Activated naive CD4-positive, alpha-beta T cell treated with anti-CD3 and anti-CD28 coated beads, Interleukin-2, amount 10 ng/mL, durations not matched to agents 7 days and 5 days (primary cell): ENCODE results near the gene MAP3K21.

Source experiments
- CTCF ChIA-PET: fragments of 350-600 bp; sonication (Branson Sonifier 250); formaldehyde crosslinking; loops from one replicate; lab custom pipeline; 2021; ENCODE audit warnings: antibody characterized with exemption; lab: Charles Lee
- DNase-seq: peaks from one replicate; pipeline ENCODE4 v3.0.0-alpha.2; 2020
- H3K27ac Mint-ChIP-seq: one replicate; pipeline ENCODE4 v1.8.0; 2021; ENCODE audit warnings: mild to moderate bottlenecking, moderate library complexity, mixed read lengths
- H3K27me3 Mint-ChIP-seq: one replicate; pipeline ENCODE4 v1.8.0; 2021; ENCODE audit warnings: mild to moderate bottlenecking, mixed read lengths
- H3K36me3 Mint-ChIP-seq: one replicate; pipeline ENCODE4 v1.8.0; 2021; ENCODE audit warnings: mixed read lengths
- H3K4me1 Mint-ChIP-seq: one replicate; pipeline ENCODE4 v1.8.0; 2021; ENCODE audit warnings: mixed read lengths
- H3K4me3 Mint-ChIP-seq: one replicate; pipeline ENCODE4 v1.8.0; 2021; ENCODE audit warnings: mild to moderate bottlenecking, moderate library complexity, mixed read lengths
- H3K9me3 Mint-ChIP-seq: one replicate; pipeline ENCODE4 v1.8.0; 2021; ENCODE audit warnings: mixed read lengths

The MAP3K21 gene

GRCh38 chr1:233304489-233305102 lies 22.9 kb upstream of the MAP3K21 start:
- Mint-ChIP-seq H3K4me3 (no peak overlapping the region), H3K27ac (no peak overlapping the region), H3K9me3 (no peaks in the 10 kb centered on the region), H3K27me3 (peaks cover 16% of the 10 kb centered on the region), H3K4me1 (no peaks in the 10 kb centered on the region), H3K36me3 (no peaks in the 10 kb centered on the region)
- no peak for DNase-seq
- CTCF ChIA-PET = interaction anchor here (0.7 to 3.0 kb wide), 14 partner anchors 10 to 810 kb away, joined by 3 to 13 read pairs (median 5); no protein-coding TSS in a partner anchor

GRCh38 chr1:233313434-233314155 lies 13.9 kb upstream of the MAP3K21 start:
- Mint-ChIP-seq H3K4me1 (no peaks in the 10 kb centered on the region), H3K9me3 (no peaks in the 10 kb centered on the region), H3K27ac (no peak overlapping the region), H3K27me3 (peaks cover 22% of the 10 kb centered on the region), H3K36me3 (no peaks in the 10 kb centered on the region), H3K4me3 (no peak overlapping the region)
- no peak for DNase-seq
- CTCF ChIA-PET = no interaction called here

- DNase-seq = no peak
- Mint-ChIP-seq H3K4me3 (no peak overlapping the region), H3K27ac (no peak overlapping the region), H3K9me3 (no peaks in the 10 kb centered on the region), H3K27me3 (peaks cover 27% of the 10 kb centered on the region), H3K4me1 (no peaks in the 10 kb centered on the region), H3K36me3 (no peaks in the 10 kb centered on the region)
- CTCF ChIA-PET = interaction anchor here (1.3 to 1.8 kb wide), 2 partner anchors 11 to 12 kb away, joined by 5 to 8 read pairs; no protein-coding TSS in a partner anchor
Measured at GRCh38 chr1:233315718-233316301, 11.7 kb upstream of the MAP3K21 start.

GRCh38 chr1:233316473-233316872 lies 11.1 kb upstream of the MAP3K21 start:
- DNase-seq = no peak
- H3K9me3 Mint-ChIP-seq = no peaks in the 10 kb centered on the region
- H3K36me3 Mint-ChIP-seq = no peaks in the 10 kb centered on the region
- H3K4me1 Mint-ChIP-seq = no peaks in the 10 kb centered on the region
- H3K27me3 Mint-ChIP-seq = peaks cover 27% of the 10 kb centered on the region
- H3K4me3 Mint-ChIP-seq = no peak overlapping the region
- H3K27ac Mint-ChIP-seq = no peak overlapping the region
- CTCF ChIA-PET = interaction anchor here (1.3 to 1.8 kb wide), 2 partner anchors 11 to 13 kb away, joined by 5 to 8 read pairs; no protein-coding TSS in a partner anchor

- Mint-ChIP-seq H3K4me3 (no peak overlapping the region), H3K4me1 (no peaks in the 10 kb centered on the region), H3K36me3 (no peaks in the 10 kb centered on the region), H3K9me3 (no peaks in the 10 kb centered on the region), H3K27ac (no peak overlapping the region), H3K27me3 (peaks cover 27% of the 10 kb centered on the region)
- DNase-seq = no peak
- CTCF ChIA-PET = interaction anchor here (1.3 to 1.8 kb wide), 2 partner anchors 9 to 13 kb away, joined by 3 to 8 read pairs; no protein-coding TSS in a partner anchor
Measured at GRCh38 chr1:233319272-233319671, 8.3 kb upstream of the MAP3K21 start.

GRCh38 chr1:233320023-233320422 lies 7.5 kb upstream of the MAP3K21 start:
- no peak overlapping the region for H3K4me3 Mint-ChIP-seq
- CTCF ChIA-PET = interaction anchor here (1.3 kb wide), 1 partner anchor 10 kb away, joined by 3 read pairs; no protein-coding TSS in a partner anchor
- DNase-seq = no peak
- H3K27ac Mint-ChIP-seq = no peak overlapping the region
- H3K36me3 Mint-ChIP-seq = no peaks in the 10 kb centered on the region
- H3K9me3 Mint-ChIP-seq = no peaks in the 10 kb centered on the region
- no peaks in the 10 kb centered on the region for H3K4me1 Mint-ChIP-seq
- peaks cover 28% of the 10 kb centered on the region for H3K27me3 Mint-ChIP-seq

GRCh38 chr1:233323718-233324117 lies 3.8 kb upstream of the MAP3K21 start:
- no peaks in the 10 kb centered on the region for H3K9me3 Mint-ChIP-seq
- H3K4me1 Mint-ChIP-seq = peaks cover 5% of the 10 kb centered on the region
- no peak overlapping the region for H3K4me3 Mint-ChIP-seq
- no peak for DNase-seq
- H3K27me3 Mint-ChIP-seq = peaks cover 37% of the 10 kb centered on the region
- no peak overlapping the region for H3K27ac Mint-ChIP-seq
- H3K36me3 Mint-ChIP-seq = no peaks in the 10 kb centered on the region
- CTCF ChIA-PET = no interaction called here

- Mint-ChIP-seq H3K9me3 (no peaks in the 10 kb centered on the region), H3K36me3 (no peaks in the 10 kb centered on the region), H3K4me3 (no peak overlapping the region), H3K4me1 (peaks cover 20% of the 10 kb centered on the region), H3K27me3 (peaks cover 38% of the 10 kb centered on the region), H3K27ac (no peak overlapping the region)
- CTCF ChIA-PET = no interaction called here
- DNase-seq = no peak
Measured at GRCh38 chr1:233326319-233326718, 1.2 kb upstream of the MAP3K21 start.

GRCh38 chr1:233326811-233327650 lies 493 bp upstream of the MAP3K21 start:
- CTCF ChIA-PET = no interaction called here
- peak; percentile 91 for DNase-seq
- Mint-ChIP-seq H3K4me1 (peaks cover 20% of the 10 kb centered on the region), H3K27ac (peak overlapping the region; percentile 63), H3K27me3 (peaks cover 38% of the 10 kb centered on the region), H3K9me3 (no peaks in the 10 kb centered on the region), H3K36me3 (no peaks in the 10 kb centered on the region), H3K4me3 (peak overlapping the region; percentile 76)

- CTCF ChIA-PET = no interaction called here
- peak; percentile 45 for DNase-seq
Measured at GRCh38 chr1:233328142-233328921, 808 bp downstream of the MAP3K21 start.

GRCh38 chr1:233331676-233332519 lies 4.4 kb downstream of the MAP3K21 start:
- Mint-ChIP-seq H3K27me3 (peaks cover 22% of the 10 kb centered on the region), H3K27ac (no peak overlapping the region), H3K9me3 (no peaks in the 10 kb centered on the region), H3K4me1 (peaks cover 18% of the 10 kb centered on the region), H3K4me3 (no peak overlapping the region), H3K36me3 (no peaks in the 10 kb centered on the region)
- CTCF ChIA-PET = interaction anchor here (1.0 kb wide), 1 partner anchor 27 kb away, joined by 3 read pairs; no protein-coding TSS in a partner anchor
- no peak for DNase-seq

More at GRCh38 chr1:233328142-233328921, 808 bp downstream of the MAP3K21 start:
- no peaks in the 10 kb centered on the region for H3K9me3 Mint-ChIP-seq
- H3K27ac Mint-ChIP-seq = no peak overlapping the region
- H3K4me1 Mint-ChIP-seq = peaks cover 20% of the 10 kb centered on the region
- H3K27me3 Mint-ChIP-seq = peaks cover 34% of the 10 kb centered on the region
- H3K4me3 Mint-ChIP-seq = peak overlapping the region; percentile 68
- no peaks in the 10 kb centered on the region for H3K36me3 Mint-ChIP-seq

GRCh38 chr1:233333086-233333485 lies 5.6 kb downstream of the MAP3K21 start:
- H3K27me3 Mint-ChIP-seq = peaks cover 16% of the 10 kb centered on the region
- H3K4me1 Mint-ChIP-seq = peaks cover 16% of the 10 kb centered on the region
- no peaks in the 10 kb centered on the region for H3K9me3 Mint-ChIP-seq
- no peaks in the 10 kb centered on the region for H3K36me3 Mint-ChIP-seq
- no peak overlapping the region for H3K27ac Mint-ChIP-seq
- H3K4me3 Mint-ChIP-seq = no peak overlapping the region
- DNase-seq = no peak
- CTCF ChIA-PET = interaction anchor here (1.4 kb wide), 1 partner anchor 28 kb away, joined by 5 read pairs; no protein-coding TSS in a partner anchor
